Measurements from ENCODE around the gene TGFBR3. TPM values are rescaled to one million over a fixed set of nuclear protein-coding genes. Genes with fewer than 3 reads are reported as not detected.
A peak's percentile ranks its signal among the peaks of the same experiment; 100 is the strongest.

Gene TGFBR3
- total and polyA plus RNA-seq, 4 donors = 3.6 to 81.5 (median 33.4) TPM

GRCh38 chr1:91754348-91754747 is 131.6 kb downstream of the TGFBR3 start:
- DNase-seq (no peak), ATAC-seq (ENCODE audit: low FRiP score) (no peak)
- H3K36me3 ChIP-seq (ENCODE audit: control insufficient read depth in 1 of 2, insufficient read depth in 2 of 2, low read length in 1 of 2) = no peaks in the 10 kb centered on the region
- H3K27me3 ChIP-seq (ENCODE audit: control insufficient read depth in 1 of 2, insufficient read depth in 2 of 2, low read length in 1 of 2) = no peaks in the 10 kb centered on the region
- intact Hi-C loops (cut with DNase I) = loop anchor here in 1 of 2 donors (5.0 kb wide), 1 partner anchor 43 kb away; no protein-coding TSS in a partner anchor
- H3K4me3 ChIP-seq (ENCODE audit: low read length in 2 of 2) = no peak overlapping the region
- WGBS, 2 donors = 85% methylated on average over 3 of the region's 3 CpGs
- peaks cover 0 to 6% of the 10 kb centered on the region in 2 donors for H3K4me1 ChIP-seq (ENCODE audit: control insufficient read depth in 1 of 2, insufficient read depth in 2 of 2, low read length in 2 of 2)
- no peak overlapping the region for H3K27ac ChIP-seq (ENCODE audit: low read depth in 1 of 2, low read length in 2 of 2)
- H3K9me3 ChIP-seq (ENCODE audit: control insufficient read depth, low read length) = no peaks in the 10 kb centered on the region

GRCh38 chr1:91753878-91754277 is 132.1 kb downstream of the TGFBR3 start:
- no peaks in the 10 kb centered on the region for H3K36me3 ChIP-seq (ENCODE audit: control insufficient read depth in 1 of 2, insufficient read depth in 2 of 2, low read length in 1 of 2)
- no peak overlapping the region for H3K27ac ChIP-seq (ENCODE audit: low read depth in 1 of 2, low read length in 2 of 2)
- no peaks in the 10 kb centered on the region for H3K9me3 ChIP-seq (ENCODE audit: control insufficient read depth, low read length)
- H3K27me3 ChIP-seq (ENCODE audit: control insufficient read depth in 1 of 2, insufficient read depth in 2 of 2, low read length in 1 of 2) = no peaks in the 10 kb centered on the region
- H3K4me3 ChIP-seq (ENCODE audit: low read length in 2 of 2) = no peak overlapping the region
- WGBS, 2 donors = 91 to 93% methylated on average over 3 of the region's 3 CpGs
- intact Hi-C loops (cut with DNase I) = loop anchor here in 1 of 2 donors (5.0 kb wide), 1 partner anchor 43 kb away; no protein-coding TSS in a partner anchor
- DNase-seq (no peak), ATAC-seq (ENCODE audit: low FRiP score) (no peak)
- peaks cover 0 to 5% of the 10 kb centered on the region in 2 donors for H3K4me1 ChIP-seq (ENCODE audit: control insufficient read depth in 1 of 2, insufficient read depth in 2 of 2, low read length in 2 of 2)

DNA sequence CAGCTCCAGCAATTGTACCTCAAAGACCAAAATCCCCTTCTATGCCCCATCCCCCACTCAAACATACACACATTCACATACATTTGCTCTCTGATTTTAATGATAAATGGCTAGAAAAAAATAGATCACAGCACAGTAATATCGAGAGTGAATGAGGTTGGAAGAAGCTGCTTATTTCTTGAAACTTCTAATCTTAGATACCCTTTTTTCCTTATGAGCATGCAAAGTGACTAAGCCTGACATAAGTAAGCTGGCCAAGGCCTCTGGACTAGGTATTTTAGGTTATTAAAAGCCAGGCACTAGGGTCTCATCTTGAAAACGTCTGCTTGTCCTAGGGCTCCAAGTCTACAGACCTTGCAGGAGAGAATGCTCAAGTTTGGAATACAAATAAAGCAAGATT is 133.6 kb downstream of the TGFBR3 start:
- no peak for ATAC-seq (ENCODE audit: low FRiP score)

GRCh38 chr1:91751275-91751674 is 134.7 kb downstream of the TGFBR3 start:
- DNase-seq (no peak), ATAC-seq (ENCODE audit: low FRiP score) (peak; percentile 75)
- Histone ChIP-seq H3K4me1 (ENCODE audit: control insufficient read depth in 1 of 2, insufficient read depth in 2 of 2, low read length in 2 of 2) (peaks cover 0 to 5% of the 10 kb centered on the region in 2 donors), H3K27ac (ENCODE audit: low read depth in 1 of 2, low read length in 2 of 2) (peak overlapping the region in 1 of 2 donors; percentile 87), H3K9me3 (ENCODE audit: control insufficient read depth, low read length) (no peaks in the 10 kb centered on the region), H3K4me3 (ENCODE audit: low read length in 2 of 2) (no peak overlapping the region), H3K36me3 (ENCODE audit: control insufficient read depth in 1 of 2, insufficient read depth in 2 of 2, low read length in 1 of 2) (no peaks in the 10 kb centered on the region), H3K27me3 (ENCODE audit: control insufficient read depth in 1 of 2, insufficient read depth in 2 of 2, low read length in 1 of 2) (no peaks in the 10 kb centered on the region)
- 5 to 11% methylated on average over 3 of the region's 3 CpGs for WGBS, 2 donors
- intact Hi-C loops (cut with DNase I) = loop anchor here in 1 of 2 donors (5.0 kb wide), 1 partner anchor 46 kb away; no protein-coding TSS in a partner anchor

More for the DNA sequence above, 133.6 kb downstream of the TGFBR3 start:
- H3K27ac ChIP-seq (ENCODE audit: low read depth in 1 of 2, low read length in 2 of 2) = no peak overlapping the region
- WGBS, 2 donors = 66 to 71% methylated on average over 2 of the region's 2 CpGs
- H3K27me3 ChIP-seq (ENCODE audit: control insufficient read depth in 1 of 2, insufficient read depth in 2 of 2, low read length in 1 of 2) = no peaks in the 10 kb centered on the region
- no peaks in the 10 kb centered on the region for H3K36me3 ChIP-seq (ENCODE audit: control insufficient read depth in 1 of 2, insufficient read depth in 2 of 2, low read length in 1 of 2)
- DNase-seq = no peak
- H3K9me3 ChIP-seq (ENCODE audit: control insufficient read depth, low read length) = no peaks in the 10 kb centered on the region
- H3K4me1 ChIP-seq (ENCODE audit: control insufficient read depth in 1 of 2, insufficient read depth in 2 of 2, low read length in 2 of 2) = peaks cover 0 to 5% of the 10 kb centered on the region in 2 donors
- intact Hi-C loops (cut with DNase I) = loop anchor here in 1 of 2 donors (5.0 kb wide), 1 partner anchor 45 kb away; no protein-coding TSS in a partner anchor
- H3K4me3 ChIP-seq (ENCODE audit: low read length in 2 of 2) = no peak overlapping the region

- peaks cover 0 to 7% of the 10 kb centered on the region in 2 donors for H3K4me1 ChIP-seq (ENCODE audit: control insufficient read depth in 1 of 2, insufficient read depth in 2 of 2, low read length in 2 of 2)
- ATAC-seq (ENCODE audit: low FRiP score) = no peak
- H3K9me3 ChIP-seq (ENCODE audit: control insufficient read depth, low read length) = no peaks in the 10 kb centered on the region
- H3K27me3 ChIP-seq (ENCODE audit: control insufficient read depth in 1 of 2, insufficient read depth in 2 of 2, low read length in 1 of 2) = no peaks in the 10 kb centered on the region
- H3K4me3 ChIP-seq (ENCODE audit: low read length in 2 of 2) = no peak overlapping the region
- 67 to 76% methylated on average over 4 of the region's 4 CpGs for WGBS, 2 donors
- no peaks in the 10 kb centered on the region for H3K36me3 ChIP-seq (ENCODE audit: control insufficient read depth in 1 of 2, insufficient read depth in 2 of 2, low read length in 1 of 2)
- DNase-seq = no peak
- H3K27ac ChIP-seq (ENCODE audit: low read depth in 1 of 2, low read length in 2 of 2) = no peak overlapping the region
- intact Hi-C loops (cut with DNase I) = loop anchor here in 1 of 2 donors (5.0 kb wide), 1 partner anchor 47 kb away; no protein-coding TSS in a partner anchor
These were observed 135.5 kb downstream of the TGFBR3 start for GRCh38 chr1:91750398-91750996.

- no peak overlapping the region for H3K27ac ChIP-seq (ENCODE audit: low read depth in 1 of 2, low read length in 2 of 2)
- intact Hi-C loops (cut with DNase I) = loop anchor here in 1 of 2 donors (5.0 kb wide), 1 partner anchor 47 kb away; no protein-coding TSS in a partner anchor
- no peak for DNase-seq
These were observed 136.1 kb downstream of the TGFBR3 start for GRCh38 chr1:91749788-91750231.

GRCh38 chr1:91747666-91748065 is 138.3 kb downstream of the TGFBR3 start:
- H3K27me3 ChIP-seq (ENCODE audit: control insufficient read depth in 1 of 2, insufficient read depth in 2 of 2, low read length in 1 of 2) = no peaks in the 10 kb centered on the region
- intact Hi-C loops (cut with DNase I) = no loop called here
- H3K27ac ChIP-seq (ENCODE audit: low read depth in 1 of 2, low read length in 2 of 2) = no peak overlapping the region
- no peaks in the 10 kb centered on the region for H3K36me3 ChIP-seq (ENCODE audit: control insufficient read depth in 1 of 2, insufficient read depth in 2 of 2, low read length in 1 of 2)
- no peak for DNase-seq
- H3K9me3 ChIP-seq (ENCODE audit: control insufficient read depth, low read length) = no peaks in the 10 kb centered on the region
- H3K4me3 ChIP-seq (ENCODE audit: low read length in 2 of 2) = no peak overlapping the region
- WGBS, 2 donors = 91 to 98% methylated on average over 6 of the region's 6 CpGs
- ATAC-seq (ENCODE audit: low FRiP score) = no peak
- H3K4me1 ChIP-seq (ENCODE audit: control insufficient read depth in 1 of 2, insufficient read depth in 2 of 2, low read length in 2 of 2) = peaks cover 0 to 13% of the 10 kb centered on the region in 2 donors

More at GRCh38 chr1:91749788-91750231, 136.1 kb downstream of the TGFBR3 start:
- no peaks in the 10 kb centered on the region for H3K36me3 ChIP-seq (ENCODE audit: control insufficient read depth in 1 of 2, insufficient read depth in 2 of 2, low read length in 1 of 2)
- no peak for ATAC-seq (ENCODE audit: low FRiP score)
- H3K4me3 ChIP-seq (ENCODE audit: low read length in 2 of 2) = no peak overlapping the region
- 85 to 92% methylated on average over 6 of the region's 6 CpGs for WGBS, 2 donors
- H3K4me1 ChIP-seq (ENCODE audit: control insufficient read depth in 1 of 2, insufficient read depth in 2 of 2, low read length in 2 of 2) = peaks cover 0 to 13% of the 10 kb centered on the region in 2 donors
- H3K27me3 ChIP-seq (ENCODE audit: control insufficient read depth in 1 of 2, insufficient read depth in 2 of 2, low read length in 1 of 2) = no peaks in the 10 kb centered on the region
- H3K9me3 ChIP-seq (ENCODE audit: control insufficient read depth, low read length) = no peaks in the 10 kb centered on the region

DNA sequence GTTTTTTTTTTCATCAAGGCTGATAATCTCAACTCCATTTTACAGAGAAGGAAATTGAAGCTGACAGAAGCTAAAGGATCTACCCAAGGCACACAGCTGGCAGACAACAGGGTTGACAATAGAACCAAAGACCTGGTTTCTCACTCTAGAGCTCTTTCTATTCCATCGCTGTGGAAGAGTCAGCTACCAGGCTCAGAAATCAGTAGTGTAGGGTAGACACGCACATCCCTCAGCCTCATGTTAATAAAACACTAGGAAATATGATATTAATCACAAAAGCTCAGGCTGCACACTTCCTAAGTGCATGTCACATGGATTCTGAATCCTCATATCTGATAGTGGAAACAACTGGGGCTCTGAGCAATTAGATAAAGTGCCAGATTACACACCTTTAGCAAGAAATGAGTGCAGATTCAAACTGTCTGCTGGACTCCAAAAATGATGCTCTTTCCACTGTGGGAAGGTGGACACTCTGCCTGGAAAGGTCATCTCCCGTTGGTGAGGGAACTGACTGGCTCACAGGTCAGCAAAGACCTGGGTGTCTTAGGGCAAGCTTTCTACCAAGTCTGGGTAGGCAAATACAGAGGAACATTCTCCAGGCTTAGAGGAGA is 139.1 kb downstream of the TGFBR3 start:
- Histone ChIP-seq H3K4me3 (ENCODE audit: low read length in 2 of 2) (no peak overlapping the region), H3K27ac (ENCODE audit: low read depth in 1 of 2, low read length in 2 of 2) (no peak overlapping the region), H3K4me1 (ENCODE audit: control insufficient read depth in 1 of 2, insufficient read depth in 2 of 2, low read length in 2 of 2) (peaks cover 0 to 18% of the 10 kb centered on the region in 2 donors), H3K27me3 (ENCODE audit: control insufficient read depth in 1 of 2, insufficient read depth in 2 of 2, low read length in 1 of 2) (no peaks in the 10 kb centered on the region), H3K36me3 (ENCODE audit: control insufficient read depth in 1 of 2, insufficient read depth in 2 of 2, low read length in 1 of 2) (no peaks in the 10 kb centered on the region), H3K9me3 (ENCODE audit: control insufficient read depth, low read length) (no peaks in the 10 kb centered on the region)
- 97 to 98% methylated on average over 3 of the region's 3 CpGs for WGBS, 2 donors
- ATAC-seq (ENCODE audit: low FRiP score) (no peak), DNase-seq (no peak)
- intact Hi-C loops (cut with DNase I) = no loop called here

Data from aorta (tissue), 5 donors.